Head of caudate nucleus (tissue), 42 donors: ENCODE data around the gene SPTLC3.

Experiments used
- DNase-seq, 42 donors: peaks; one replicate each; pipeline versions ENCODE4 v3.0.0 to v3.0.0-alpha.2; 2020 to 2021; ENCODE audit warnings: mixed read lengths in 7 of 42
- intact Hi-C: fragments of 100-400 bp; cut with DNase I; formaldehyde crosslinking; loops from one replicate; pipeline ENCODE4 v1.15.0; 2022

Gene SPTLC3

DNA sequence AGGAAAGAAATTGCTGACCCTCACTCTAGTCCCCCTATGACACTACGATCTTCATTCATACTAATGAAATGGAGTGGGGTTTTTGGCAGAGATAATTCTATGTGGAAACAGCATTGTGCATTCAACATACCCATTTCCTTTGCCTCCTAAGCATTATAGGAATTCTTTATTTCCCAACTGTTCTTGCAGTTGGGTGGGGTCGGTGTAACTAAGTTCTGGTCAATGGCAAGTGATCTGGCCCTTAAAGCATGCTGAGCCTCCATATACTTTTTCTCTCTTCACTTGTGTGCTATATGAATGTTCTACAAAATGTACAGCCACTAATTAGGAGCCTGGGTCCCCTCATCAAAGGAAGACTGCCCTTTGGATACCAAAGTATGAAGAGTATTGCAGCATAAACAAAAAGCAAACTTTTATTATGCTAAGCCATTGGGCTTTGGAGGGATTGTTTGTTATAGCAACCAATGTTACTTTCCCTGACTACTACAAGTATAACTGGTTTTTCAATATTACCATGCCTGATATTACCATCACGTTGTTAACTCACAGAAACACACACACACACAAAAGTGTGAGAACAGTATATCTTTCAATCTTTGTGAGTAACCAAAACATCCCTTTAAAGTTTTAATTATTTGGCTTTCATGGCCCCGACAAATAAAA lies 203.3 kb downstream of the SPTLC3 start:
- DNase-seq = no peak
- intact Hi-C loops = no loop called here

- DNase-seq = no peak
- intact Hi-C loops = no loop called here
Measured at GRCh38 chr20:13212750-13213149, 204.0 kb downstream of the SPTLC3 start.

GRCh38 chr20:13213335-13213734 lies 204.6 kb downstream of the SPTLC3 start:
- DNase-seq = no peak
- intact Hi-C loops = no loop called here

GRCh38 chr20:13216533-13216932 lies 207.8 kb downstream of the SPTLC3 start:
- no peak for DNase-seq
- intact Hi-C loops = no loop called here
